GM12874 (cell line): ENCODE data around the gene ACTL9.

Source experiments
- CTCF ChIP-seq: IDR thresholded peaks from 2 replicates; pipeline ENCODE4 v1.5.1; 2011; ENCODE audit warnings: low read depth, mild to moderate bottlenecking, control low read depth, low read length, moderate library complexity; ENCODE audit not compliant: insufficient read depth

Gene ACTL9

GRCh38 chr19:8681345-8682029, 17.1 kb downstream of the ACTL9 start:
- TF ChIP-seq CTCF = no peak

GRCh38 chr19:8680676-8681344, 17.8 kb downstream of the ACTL9 start:
- no peak for TF ChIP-seq CTCF

GRCh38 chr19:8678244-8678807, 20.3 kb downstream of the ACTL9 start:
- no peak for TF ChIP-seq CTCF

GRCh38 chr19:8675066-8675465, 23.5 kb downstream of the ACTL9 start:
- no peak for TF ChIP-seq CTCF

DNA sequence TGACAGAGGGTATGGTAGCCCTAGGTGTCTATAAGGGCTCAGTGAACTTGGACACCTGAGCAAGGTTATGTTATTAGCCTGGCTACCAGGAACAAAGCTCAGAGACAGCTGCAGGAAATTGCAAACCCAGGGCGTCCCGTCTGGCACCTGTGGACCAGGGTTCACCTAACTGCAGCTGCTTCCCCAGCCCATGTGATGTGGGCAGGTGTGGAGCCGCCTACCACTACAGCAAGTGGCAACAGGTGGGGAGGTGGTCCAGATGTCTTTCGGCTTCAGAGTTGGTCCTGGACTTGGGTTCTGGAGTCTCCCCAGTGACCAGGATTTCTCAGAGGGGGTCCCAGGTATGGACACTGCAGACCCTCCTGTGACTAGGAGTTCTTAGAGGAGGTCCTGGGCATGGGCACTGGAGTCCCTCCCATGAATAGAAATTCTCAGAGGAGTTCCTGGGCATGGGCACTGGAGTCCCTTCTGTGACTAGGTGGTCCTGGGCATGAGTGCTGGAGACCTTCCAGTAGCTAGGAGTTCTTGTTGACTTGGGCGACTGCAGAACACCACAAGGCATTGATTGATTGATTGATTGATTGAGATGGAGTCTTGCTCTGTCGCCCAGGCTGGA, 25.2 kb downstream of the ACTL9 start:
- no peak for TF ChIP-seq CTCF

DNA sequence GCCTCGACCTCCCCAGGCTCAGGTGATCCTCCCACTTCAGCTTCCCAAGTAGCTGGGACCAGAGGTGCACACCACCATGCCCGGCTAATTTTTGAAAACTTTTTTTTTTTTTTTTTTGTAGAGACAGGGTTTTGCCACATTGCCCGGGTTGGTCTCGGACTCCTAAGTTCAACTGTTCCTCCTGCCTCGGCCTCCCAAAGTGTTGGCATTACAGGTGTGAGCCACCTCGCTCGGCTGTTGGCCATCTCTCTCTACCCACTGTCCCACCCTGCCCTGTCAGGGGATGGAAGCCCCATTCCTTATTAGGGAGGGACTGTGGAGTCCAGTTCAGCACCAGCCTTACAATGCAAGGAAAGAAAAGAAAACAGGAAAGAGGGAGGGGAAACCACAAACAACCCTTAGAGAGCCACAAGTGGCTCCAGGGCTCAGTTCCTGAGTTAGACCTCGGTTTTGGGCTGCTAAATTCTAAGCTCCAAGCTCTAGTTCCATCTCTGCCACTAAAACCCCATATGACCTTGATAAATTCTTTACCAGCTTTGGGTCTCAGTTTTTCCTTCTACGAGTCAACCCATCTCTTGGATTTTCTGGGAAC, 31.7 kb downstream of the ACTL9 start:
- no peak for TF ChIP-seq CTCF
